Tibial artery (tissue), 4 donors: ENCODE data around the gene HEPACAM.

Source experiments
- DNase-seq, 2 donors: peaks; one replicate each; pipeline ENCODE4 v3.0.0-alpha.2; 2019
- H3K27ac ChIP-seq, 2 donors: fragments of 200-600 bp; sonication (generic) in 1 of 2; 1 replicate in 1 of 2; 2 replicates in 1 of 2; pipeline ENCODE4 v1.5.1; 2018 to 2019; ENCODE audit warnings: mild to moderate bottlenecking in 1 of 2
- H3K27me3 ChIP-seq, 2 donors: fragments of 200-600 bp; sonication (generic) in 1 of 2; one replicate each; pipeline versions ENCODE4 v1.5.1 to v1.6.0; 2016 to 2019
- H3K36me3 ChIP-seq, 3 donors: fragments of 200-600 bp; sonication (generic) in 2 of 3; one replicate each; pipeline ENCODE4 v1.5.1; 2016 to 2019; ENCODE audit warnings: mild to moderate bottlenecking in 2 of 3
- H3K4me1 ChIP-seq, 4 donors: fragments of 200-600 bp; sonication (generic) in 2 of 4; 1 replicate in 3 of 4; 2 replicates in 1 of 4; pipeline ENCODE4 v1.5.1; 2016 to 2019
- H3K4me3 ChIP-seq, 2 donors: fragments of 200-600 bp; sonication (generic) in 1 of 2; 1 replicate in 1 of 2; 2 replicates in 1 of 2; pipeline ENCODE4 v1.5.1; 2018 to 2019; ENCODE audit warnings: mild to moderate bottlenecking in 2 of 2
- H3K9me3 ChIP-seq, 3 donors: fragments of 200-600 bp; sonication (generic) in 1 of 3; one replicate each; pipeline ENCODE4 v1.5.1; 2016 to 2019
- CTCF ChIP-seq, 2 experiments: fragments of 200-600 bp in 1 of 2; fragments of 450-650 bp in 1 of 2; IDR thresholded peaks; one replicate each; pipeline ENCODE4 v1.5.1; 2017 to 2019; ENCODE audit warnings: antibody characterized with exemption in 2 of 2, mild to moderate bottlenecking in 1 of 2, moderate library complexity in 1 of 2
- intact Hi-C: fragments of 100-400 bp; cut with DNase I; formaldehyde crosslinking; loops from one replicate; pipeline ENCODE4 v1.15.0; 2023; ENCODE audit warnings: low total_unique reads

HEPACAM gene

DNA sequence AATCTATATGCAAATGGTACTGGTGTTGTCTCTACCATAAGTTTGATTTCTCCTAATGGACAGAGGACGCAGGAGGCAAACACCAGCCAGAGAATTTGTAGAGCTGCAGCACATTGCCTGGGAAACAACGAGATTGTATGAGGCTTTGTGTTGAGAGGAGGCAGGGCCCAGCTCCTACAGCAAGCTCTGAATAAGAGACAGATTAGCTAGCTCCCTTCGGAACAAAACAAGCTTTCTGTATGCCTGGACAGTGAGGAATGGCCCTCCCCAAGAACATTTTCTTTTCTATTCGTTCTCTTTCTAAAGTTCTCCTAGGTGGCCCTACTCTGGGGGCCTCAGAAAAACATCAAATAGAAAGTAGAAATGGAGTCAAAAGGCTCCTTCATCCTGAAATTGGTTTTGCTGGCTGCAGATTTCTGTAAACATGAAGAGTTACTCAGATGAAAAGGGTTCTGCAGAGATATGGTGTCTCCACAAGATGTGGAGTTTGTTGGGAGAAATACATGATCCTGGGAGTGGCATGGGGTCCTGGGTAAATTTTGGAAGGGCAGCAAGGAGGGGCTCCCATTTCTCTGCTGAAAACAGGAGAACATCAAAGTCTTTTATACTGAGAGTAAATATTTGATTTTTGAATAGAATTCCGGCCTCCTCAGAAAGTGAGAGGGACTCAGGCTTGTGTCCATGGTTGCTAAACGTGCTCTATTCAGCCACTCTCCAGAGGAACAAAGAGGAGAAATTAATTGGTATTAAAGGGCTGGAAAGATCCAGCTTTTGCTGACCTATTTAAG lies 6.8 kb upstream of the HEPACAM start:
- Histone ChIP-seq H3K9me3 (no peaks in the 10 kb centered on the region), H3K27ac (no peak overlapping the region), H3K36me3 (no peaks in the 10 kb centered on the region), H3K4me3 (no peak overlapping the region), H3K4me1 (no peaks in the 10 kb centered on the region), H3K27me3 (peaks cover 0 to 6% of the 10 kb centered on the region in 2 donors)
- DNase-seq = no peak
- no peak for TF ChIP-seq CTCF (IDR thresholded peaks at IDR 0.05)
- intact Hi-C loops = no loop called here

GRCh38 chr11:124941703-124942102 lies 5.9 kb upstream of the HEPACAM start:
- Histone ChIP-seq H3K9me3 (no peaks in the 10 kb centered on the region), H3K27ac (no peak overlapping the region), H3K36me3 (no peaks in the 10 kb centered on the region), H3K27me3 (peaks cover 0 to 4% of the 10 kb centered on the region in 2 donors), H3K4me1 (no peaks in the 10 kb centered on the region), H3K4me3 (no peak overlapping the region)
- intact Hi-C loops = no loop called here
- no peak for TF ChIP-seq CTCF (IDR thresholded peaks at IDR 0.05)
- DNase-seq = no peak

DNA sequence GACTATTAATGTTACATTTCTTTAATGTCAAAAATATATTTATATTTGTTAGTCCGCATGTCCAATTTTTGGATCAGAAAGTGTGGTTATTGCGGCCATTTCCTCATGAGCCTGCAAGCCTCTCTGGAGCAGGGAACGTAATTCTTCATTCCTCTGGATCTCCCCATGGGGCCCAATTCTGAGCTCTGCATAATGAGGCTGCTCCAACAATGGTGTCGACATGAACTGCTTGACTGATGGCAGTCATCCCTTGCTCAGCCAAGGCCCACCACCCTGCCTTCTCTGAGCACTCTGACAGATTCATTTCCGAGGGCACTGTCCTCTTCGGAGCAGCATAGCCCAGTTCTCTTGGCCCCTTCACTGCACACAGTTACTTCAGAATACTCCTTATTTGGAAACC lies 3.1 kb upstream of the HEPACAM start:
- no peak overlapping the region for H3K27ac ChIP-seq
- no peak for TF ChIP-seq CTCF (IDR thresholded peaks at IDR 0.05)

GRCh38 chr11:124938206-124938765 lies 2.4 kb upstream of the HEPACAM start:
- Histone ChIP-seq H3K9me3 (no peaks in the 10 kb centered on the region), H3K4me1 (no peaks in the 10 kb centered on the region), H3K27ac (no peak overlapping the region), H3K4me3 (no peak overlapping the region), H3K27me3 (peaks cover 0 to 23% of the 10 kb centered on the region in 2 donors), H3K36me3 (no peaks in the 10 kb centered on the region)
- DNase-seq = no peak
- TF ChIP-seq CTCF (IDR thresholded peaks at IDR 0.05) = no peak
- intact Hi-C loops = no loop called here

More for the DNA sequence above, 3.1 kb upstream of the HEPACAM start:
- DNase-seq = no peak
- H3K4me1 ChIP-seq = no peaks in the 10 kb centered on the region
- no peak overlapping the region for H3K4me3 ChIP-seq
- H3K27me3 ChIP-seq = peaks cover 0 to 23% of the 10 kb centered on the region in 2 donors
- H3K9me3 ChIP-seq = no peaks in the 10 kb centered on the region
- no peaks in the 10 kb centered on the region for H3K36me3 ChIP-seq
- intact Hi-C loops = no loop called here

- no peaks in the 10 kb centered on the region for H3K4me1 ChIP-seq
- H3K27ac ChIP-seq = no peak overlapping the region
- intact Hi-C loops = no loop called here
- TF ChIP-seq CTCF (IDR thresholded peaks at IDR 0.05) = no peak
- no peaks in the 10 kb centered on the region for H3K9me3 ChIP-seq
- no peaks in the 10 kb centered on the region for H3K36me3 ChIP-seq
- no peak overlapping the region for H3K4me3 ChIP-seq
- DNase-seq = no peak
- peaks cover 0 to 23% of the 10 kb centered on the region in 2 donors for H3K27me3 ChIP-seq
These were observed 1.6 kb upstream of the HEPACAM start for GRCh38 chr11:124937336-124937935.
